ENCODE measurements around the gene KDM5A.

The KDM5A gene

GRCh38 chr12:331287-331686 is 57.8 kb downstream of the KDM5A start:
- no peak for DNase-seq (ENCODE audit: low spot score)
- in situ Hi-C loops (cut with MboI; ENCODE audit: low pct_unique_long_range_greater_than_20kb, low sequenced_read_pairs, unreplicated experiment) = no loop called here
- no peak for TF ChIP-seq CTCF (IDR thresholded peaks at IDR 0.05; ENCODE audit: extremely low read depth, insufficient read depth, missing control alignments)

GRCh38 chr12:325906-326305 is 63.2 kb downstream of the KDM5A start:
- in situ Hi-C loops (cut with MboI; ENCODE audit: low pct_unique_long_range_greater_than_20kb, low sequenced_read_pairs, unreplicated experiment) = no loop called here
- no peak for DNase-seq (ENCODE audit: low spot score)
- TF ChIP-seq CTCF (IDR thresholded peaks at IDR 0.05; ENCODE audit: extremely low read depth, insufficient read depth, missing control alignments) = no peak

GRCh38 chr12:323507-323906 is 65.6 kb downstream of the KDM5A start:
- in situ Hi-C loops (cut with MboI; ENCODE audit: low pct_unique_long_range_greater_than_20kb, low sequenced_read_pairs, unreplicated experiment) = no loop called here
- no peak for TF ChIP-seq CTCF (IDR thresholded peaks at IDR 0.05; ENCODE audit: extremely low read depth, insufficient read depth, missing control alignments)

GRCh38 chr12:321606-322326 is 67.4 kb downstream of the KDM5A start:
- DNase-seq (ENCODE audit: low spot score) = no peak
- in situ Hi-C loops (cut with MboI; ENCODE audit: low pct_unique_long_range_greater_than_20kb, low sequenced_read_pairs, unreplicated experiment) = no loop called here
- TF ChIP-seq CTCF (IDR thresholded peaks at IDR 0.05; ENCODE audit: extremely low read depth, insufficient read depth, missing control alignments) = no peak

More at GRCh38 chr12:323507-323906, 65.6 kb downstream of the KDM5A start:
- DNase-seq (ENCODE audit: low spot score) = no peak

GRCh38 chr12:318759-319515 is 70.2 kb downstream of the KDM5A start:
- no peak for TF ChIP-seq CTCF (IDR thresholded peaks at IDR 0.05; ENCODE audit: extremely low read depth, insufficient read depth, missing control alignments)
- in situ Hi-C loops (cut with MboI; ENCODE audit: low pct_unique_long_range_greater_than_20kb, low sequenced_read_pairs, unreplicated experiment) = no loop called here
- no peak for DNase-seq (ENCODE audit: low spot score)

GRCh38 chr12:308511-308910 is 80.6 kb downstream of the KDM5A start:
- in situ Hi-C loops (cut with MboI; ENCODE audit: low pct_unique_long_range_greater_than_20kb, low sequenced_read_pairs, unreplicated experiment) = no loop called here
- DNase-seq (ENCODE audit: low spot score) = no peak
- TF ChIP-seq CTCF (IDR thresholded peaks at IDR 0.05; ENCODE audit: extremely low read depth, insufficient read depth, missing control alignments) = no peak
